SHP77 (cell line): ENCODE data around the gene FCHSD1.
"Not testable (repeated sequence)": the region's sequence is repeated elsewhere in the genome, so short reads cannot be mapped to it uniquely, and the experiment has no call there.

ENCODE experiments used
- DNase-seq, 2 experiments: peaks; one replicate each; lab custom pipeline; 2025; lab: John Stamatoyannopoulos, UW

Gene FCHSD1

GRCh38 chr5:141617682-141618029, 33.6 kb downstream of the FCHSD1 start:
- no peak for DNase-seq

GRCh38 chr5:141617128-141617527, 34.1 kb downstream of the FCHSD1 start:
- no peak for DNase-seq

GRCh38 chr5:141615991-141616720, 35.1 kb downstream of the FCHSD1 start:
- no peak for DNase-seq

GRCh38 chr5:141613344-141613743, 37.9 kb downstream of the FCHSD1 start:
- no peak for DNase-seq

GRCh38 chr5:141611289-141611688, 39.9 kb downstream of the FCHSD1 start:
- no peak for DNase-seq

- not testable (repeated sequence) for DNase-seq
Measured at GRCh38 chr5:141609921-141610320, 41.3 kb downstream of the FCHSD1 start.

- DNase-seq = no peak
Measured at GRCh38 chr5:141609044-141609443, 42.2 kb downstream of the FCHSD1 start.

- no peak for DNase-seq
Measured at GRCh38 chr5:141608557-141608956, 42.7 kb downstream of the FCHSD1 start.

GRCh38 chr5:141608046-141608445, 43.2 kb downstream of the FCHSD1 start:
- no peak for DNase-seq

- DNase-seq = no peak
Measured at GRCh38 chr5:141605523-141606277, 45.5 kb downstream of the FCHSD1 start.

GRCh38 chr5:141603923-141604717, 47.1 kb downstream of the FCHSD1 start:
- no peak for DNase-seq

GRCh38 chr5:141602606-141603005, 48.6 kb downstream of the FCHSD1 start:
- DNase-seq = no peak

GRCh38 chr5:141598391-141599345, 52.5 kb downstream of the FCHSD1 start:
- DNase-seq = no peak

GRCh38 chr5:141597814-141598213, 53.4 kb downstream of the FCHSD1 start:
- DNase-seq = no peak

- DNase-seq = no peak
Measured at GRCh38 chr5:141597394-141597793, 53.8 kb downstream of the FCHSD1 start.

- DNase-seq = no peak
Measured at GRCh38 chr5:141596867-141597266, 54.4 kb downstream of the FCHSD1 start.

GRCh38 chr5:141590127-141590526, 61.1 kb downstream of the FCHSD1 start:
- DNase-seq = no peak
